ENCODE measurements around the gene RASD2.

- no peak for TF ChIP-seq CTCF (IDR thresholded peaks at IDR 0.05)
- TF ChIP-seq POLR2A (IDR thresholded peaks at IDR 0.05) = no peak
These were observed 48.7 kb upstream of the RASD2 start for GRCh38 chr22:35491908-35492380.
